Bronchial epithelial cell (primary cell): ENCODE data around the gene EIF3F. TPM values are rescaled to one million over a fixed set of nuclear protein-coding genes. Genes with fewer than 3 reads are reported as not detected.
A peak's percentile ranks its signal among the peaks of the same experiment; 100 is the strongest.

Experiments used
- DNase-seq: peaks from one replicate; pipeline ENCODE4 v3.0.0-alpha.2; 2010; ENCODE audit warnings: low read depth
- FAIRE-seq: peaks from 2 replicates; lab custom pipeline; 2011; peaks lifted over from hg19 to GRCh38; lab: Jason Lieb, UNC
- H3K27me3 ChIP-seq: 2 replicates; pipeline ENCODE4 v1.5.1; 2011; ENCODE audit warnings: low read length; ENCODE audit not compliant: control insufficient read depth, insufficient read depth
- H3K36me3 ChIP-seq: 2 replicates; pipeline ENCODE4 v1.5.1; 2011; ENCODE audit warnings: low read length; ENCODE audit not compliant: control insufficient read depth, insufficient read depth
- H3K4me3 ChIP-seq: 2 replicates; pipeline ENCODE4 v1.5.1; 2011; ENCODE audit warnings: mild to moderate bottlenecking, low read depth, low read length, control low read depth
- total RNA-seq: library from RNA; depleted of rRNA; stranded (reverse); fragments of >200 nt; gene quantifications from 2 replicates; pipeline ENCODE4 v1.2.1, GENCODE V29; 2014
- TF ChIP-seq, protein P1 (sequence below): IDR thresholded peaks from 2 replicates; pipeline ENCODE4 v1.5.1; 2011; ENCODE audit warnings: mild to moderate bottlenecking, moderate library complexity, low read length, control low read depth, inconsistent platforms; ENCODE audit not compliant: insufficient read depth, severe bottlenecking

The EIF3F gene
- total RNA-seq, 1 donor from 2014 or later, result 222 TPM

DNA sequence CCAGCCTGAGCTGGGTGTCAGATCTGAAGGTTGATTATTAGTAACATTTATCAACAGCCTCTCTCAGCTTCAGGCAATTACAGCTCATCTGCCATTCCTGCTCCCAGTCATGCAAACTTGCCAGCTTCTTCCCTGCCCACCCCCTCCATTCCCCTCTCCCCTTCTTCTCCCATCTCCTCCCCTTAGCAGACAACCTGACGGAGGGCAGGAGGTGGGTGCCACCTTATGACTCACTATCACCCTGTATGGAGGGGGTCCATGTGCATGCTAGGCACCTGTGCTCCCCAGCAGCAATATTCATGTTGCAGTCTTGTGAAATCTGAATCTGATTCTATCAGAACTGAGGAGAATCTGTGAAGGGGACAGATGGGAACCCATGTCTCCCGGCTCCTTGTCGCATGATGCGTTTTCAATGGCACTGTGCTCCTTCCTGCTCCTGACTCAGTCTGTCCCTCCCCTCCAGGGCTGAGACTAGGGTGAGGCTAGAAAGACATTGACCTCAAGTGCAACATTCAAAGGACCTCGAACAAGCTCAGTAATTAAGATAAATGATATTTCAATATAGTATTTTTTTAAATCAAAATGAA is 47.6 kb downstream of the EIF3F start:
- FAIRE-seq (no peak), DNase-seq (no peak)
- Histone ChIP-seq H3K4me3 (no peak overlapping the region), H3K27me3 (peaks cover 9% of the 10 kb centered on the region), H3K36me3 (no peaks in the 10 kb centered on the region)
- TF ChIP-seq, protein P1, sequence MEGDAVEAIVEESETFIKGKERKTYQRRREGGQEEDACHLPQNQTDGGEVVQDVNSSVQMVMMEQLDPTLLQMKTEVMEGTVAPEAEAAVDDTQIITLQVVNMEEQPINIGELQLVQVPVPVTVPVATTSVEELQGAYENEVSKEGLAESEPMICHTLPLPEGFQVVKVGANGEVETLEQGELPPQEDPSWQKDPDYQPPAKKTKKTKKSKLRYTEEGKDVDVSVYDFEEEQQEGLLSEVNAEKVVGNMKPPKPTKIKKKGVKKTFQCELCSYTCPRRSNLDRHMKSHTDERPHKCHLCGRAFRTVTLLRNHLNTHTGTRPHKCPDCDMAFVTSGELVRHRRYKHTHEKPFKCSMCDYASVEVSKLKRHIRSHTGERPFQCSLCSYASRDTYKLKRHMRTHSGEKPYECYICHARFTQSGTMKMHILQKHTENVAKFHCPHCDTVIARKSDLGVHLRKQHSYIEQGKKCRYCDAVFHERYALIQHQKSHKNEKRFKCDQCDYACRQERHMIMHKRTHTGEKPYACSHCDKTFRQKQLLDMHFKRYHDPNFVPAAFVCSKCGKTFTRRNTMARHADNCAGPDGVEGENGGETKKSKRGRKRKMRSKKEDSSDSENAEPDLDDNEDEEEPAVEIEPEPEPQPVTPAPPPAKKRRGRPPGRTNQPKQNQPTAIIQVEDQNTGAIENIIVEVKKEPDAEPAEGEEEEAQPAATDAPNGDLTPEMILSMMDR, result no peak

DNA sequence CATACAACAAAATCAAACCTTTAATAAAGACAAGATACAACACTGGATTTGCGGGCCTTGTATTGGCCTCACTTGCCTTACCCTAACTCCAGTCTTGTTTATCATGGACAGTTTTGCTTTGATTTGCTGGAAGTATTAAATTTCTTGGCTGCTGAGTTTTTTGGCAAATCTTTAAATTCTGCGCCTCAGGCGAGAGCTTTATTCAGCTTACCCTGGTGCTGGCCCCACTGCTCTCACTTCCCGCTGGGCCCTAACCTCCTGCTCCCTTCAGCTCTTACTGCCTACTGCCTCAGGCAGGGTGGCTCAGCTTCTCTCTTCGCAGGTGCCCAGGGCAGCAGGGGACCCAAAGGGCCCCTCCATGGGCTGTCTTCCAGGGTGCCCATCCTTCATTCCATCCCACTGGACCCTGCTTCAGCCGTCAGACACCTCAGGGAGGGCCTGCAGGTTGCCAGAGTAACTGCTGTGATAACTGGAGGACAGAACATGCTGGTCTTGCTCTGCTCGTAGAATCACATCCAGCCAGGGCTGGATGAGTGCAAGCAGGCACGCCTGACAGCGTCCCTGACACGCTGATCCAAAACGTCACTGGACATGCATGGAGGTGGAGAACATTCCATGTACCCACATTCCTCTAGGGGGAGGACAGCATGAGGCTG is 48.2 kb downstream of the EIF3F start:
- TF ChIP-seq, protein P1, result no peak
- Histone ChIP-seq H3K4me3 (no peak overlapping the region), H3K27me3 (peaks cover 4% of the 10 kb centered on the region), H3K36me3 (no peaks in the 10 kb centered on the region)
- FAIRE-seq (no peak), DNase-seq (no peak)

DNA sequence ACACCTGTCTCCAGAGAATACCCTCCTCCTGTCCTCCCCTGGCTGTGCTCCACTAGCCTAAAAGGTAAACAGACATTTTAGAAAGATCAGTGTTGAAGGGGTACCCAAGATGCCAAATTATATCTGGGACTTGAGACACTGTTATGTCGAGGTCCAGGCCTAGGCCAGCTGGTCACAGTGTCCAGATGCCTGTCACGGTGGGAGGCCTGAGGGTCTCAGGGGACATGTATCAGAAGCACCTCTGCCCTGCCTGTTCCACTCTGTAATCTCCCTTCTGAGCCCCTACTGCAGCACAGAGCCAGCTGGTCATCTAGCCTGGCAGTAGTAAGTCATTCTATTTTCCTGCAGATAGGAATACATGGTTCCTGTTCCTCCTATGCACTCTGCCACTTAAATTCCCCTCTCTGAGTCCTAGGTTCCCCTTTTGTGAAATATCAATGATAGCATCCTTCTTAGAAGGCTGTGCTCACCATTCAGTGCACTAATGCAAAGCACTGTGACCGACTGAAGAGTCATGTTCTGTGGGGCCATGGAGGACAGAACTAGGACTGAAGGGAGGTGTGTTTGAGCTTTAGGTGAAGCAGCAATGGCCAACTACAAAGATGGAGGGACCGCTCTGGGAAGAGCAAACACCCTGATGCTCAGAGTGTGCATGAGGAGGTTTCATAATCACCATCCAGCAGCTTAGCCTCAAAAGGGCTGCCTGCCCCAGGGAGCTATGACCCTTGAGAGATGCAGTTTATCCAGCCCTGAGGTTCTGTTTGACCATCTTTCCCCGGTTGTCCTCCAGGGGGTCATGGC is 49.1 kb downstream of the EIF3F start:
- Histone ChIP-seq H3K4me3 (no peak overlapping the region), H3K27me3 (no peaks in the 10 kb centered on the region), H3K36me3 (no peaks in the 10 kb centered on the region)
- FAIRE-seq, result peak; percentile 80
- TF ChIP-seq, protein P1, result no peak
- no peak for DNase-seq

DNA sequence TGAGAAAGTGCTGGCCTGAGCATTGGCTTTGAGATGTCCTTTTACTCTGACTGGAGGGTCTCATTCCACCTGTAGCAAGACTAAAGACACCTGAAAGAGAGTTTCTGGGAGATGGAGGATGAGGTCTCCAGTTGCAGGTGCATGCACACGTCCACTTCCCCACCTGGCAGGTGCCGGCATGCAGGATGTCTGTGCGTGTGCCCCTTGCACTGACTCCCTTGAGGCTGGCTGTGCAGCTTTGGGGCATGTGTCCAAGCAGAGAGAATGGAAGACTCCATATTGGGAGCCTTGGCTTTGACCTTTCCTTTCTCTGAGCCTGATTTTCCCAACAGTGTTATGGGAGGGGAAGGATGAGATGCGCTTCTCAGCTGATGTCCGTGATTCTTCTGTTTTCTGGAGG is 49.8 kb downstream of the EIF3F start:
- TF ChIP-seq, protein P1, result no peak
- Histone ChIP-seq H3K27me3 (no peaks in the 10 kb centered on the region), H3K4me3 (no peak overlapping the region), H3K36me3 (no peaks in the 10 kb centered on the region)
- DNase-seq, result no peak
- FAIRE-seq, result no peak

DNA sequence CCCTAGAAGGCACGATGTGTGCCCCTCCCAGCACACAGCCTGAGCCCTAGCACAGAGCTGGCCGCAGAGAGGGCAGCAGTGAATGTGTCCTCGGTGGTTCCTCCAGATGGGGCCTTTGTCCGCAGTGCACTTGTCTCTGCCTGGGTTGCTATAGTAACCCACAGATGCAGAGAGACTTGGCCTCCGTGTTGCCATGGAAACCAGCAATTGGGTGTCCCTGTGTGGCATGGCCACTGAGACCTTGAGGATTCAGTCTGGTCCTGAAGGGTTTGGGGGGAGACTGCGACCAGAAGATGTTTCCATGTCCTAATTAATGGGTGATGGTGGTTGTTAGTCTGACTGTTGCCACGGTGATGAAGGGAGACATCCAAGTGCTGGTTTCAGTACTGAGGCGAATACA is 51.3 kb downstream of the EIF3F start:
- DNase-seq, result no peak
- Histone ChIP-seq H3K4me3 (no peak overlapping the region), H3K27me3 (no peaks in the 10 kb centered on the region), H3K36me3 (no peaks in the 10 kb centered on the region)
- TF ChIP-seq, protein P1, result no peak
- no peak for FAIRE-seq
